ENCODE results near the gene RASAL1.

The RASAL1 gene

GRCh38 chr12:113135178-113136127 lies at the start of gene RASAL1:
Gene RASAL1 (minus strand): TSS chr12:113135761. CDS start chr12:113135462, 299 bp downstream.
- DNase-seq (ENCODE audit: low read depth in 1 of 2, low spot score in 1 of 2): peak; percentile 44 to 79

- peak; percentile 73 to 74 for DNase-seq (ENCODE audit: low read depth in 1 of 2, low spot score in 1 of 2)
These were observed 49.3 kb upstream of the RASAL1 start for GRCh38 chr12:113184900-113185179.

GRCh38 chr12:113184098-113184899 lies 48.7 kb upstream of the RASAL1 start:
- no peak for DNase-seq (ENCODE audit: low read depth in 1 of 2, low spot score in 1 of 2)

GRCh38 chr12:113183030-113183589 lies 47.5 kb upstream of the RASAL1 start:
- no peak for DNase-seq (ENCODE audit: low read depth in 1 of 2, low spot score in 1 of 2)

GRCh38 chr12:113181975-113182374 lies 46.4 kb upstream of the RASAL1 start:
- DNase-seq (ENCODE audit: low read depth in 1 of 2, low spot score in 1 of 2): no peak

- DNase-seq (ENCODE audit: low read depth in 1 of 2, low spot score in 1 of 2): no peak
These were observed 44.8 kb upstream of the RASAL1 start for GRCh38 chr12:113180333-113180732.

GRCh38 chr12:113179023-113179422 lies 43.5 kb upstream of the RASAL1 start:
- no peak for DNase-seq (ENCODE audit: low read depth in 1 of 2, low spot score in 1 of 2)

GRCh38 chr12:113174461-113175384 lies 39.2 kb upstream of the RASAL1 start:
- DNase-seq (ENCODE audit: low read depth in 1 of 2, low spot score in 1 of 2): peak; percentile 45 to 69

GRCh38 chr12:113173081-113173698 lies 37.6 kb upstream of the RASAL1 start:
- DNase-seq (ENCODE audit: low read depth in 1 of 2, low spot score in 1 of 2): no peak

GRCh38 chr12:113172185-113172584 lies 36.6 kb upstream of the RASAL1 start:
- DNase-seq (ENCODE audit: low read depth in 1 of 2, low spot score in 1 of 2): no peak

GRCh38 chr12:113171543-113171942 lies 36.0 kb upstream of the RASAL1 start:
- no peak for DNase-seq (ENCODE audit: low read depth in 1 of 2, low spot score in 1 of 2)

- DNase-seq (ENCODE audit: low read depth in 1 of 2, low spot score in 1 of 2): no peak
These were observed 35.4 kb upstream of the RASAL1 start for GRCh38 chr12:113170926-113171325.

- no peak for DNase-seq (ENCODE audit: low read depth in 1 of 2, low spot score in 1 of 2)
These were observed 34.9 kb upstream of the RASAL1 start for GRCh38 chr12:113170457-113170856.

- DNase-seq (ENCODE audit: low read depth in 1 of 2, low spot score in 1 of 2): no peak
These were observed 34.1 kb upstream of the RASAL1 start for GRCh38 chr12:113169697-113170096.

- DNase-seq (ENCODE audit: low read depth in 1 of 2, low spot score in 1 of 2): no peak
These were observed 32.3 kb upstream of the RASAL1 start for GRCh38 chr12:113167868-113168267.

GRCh38 chr12:113165521-113166450 lies 30.2 kb upstream of the RASAL1 start:
- DNase-seq (ENCODE audit: low read depth in 1 of 2, low spot score in 1 of 2): no peak

- no peak for DNase-seq (ENCODE audit: low read depth in 1 of 2, low spot score in 1 of 2)
These were observed 28.5 kb upstream of the RASAL1 start for GRCh38 chr12:113164014-113164413.

- DNase-seq (ENCODE audit: low read depth in 1 of 2, low spot score in 1 of 2): no peak
These were observed 27.4 kb upstream of the RASAL1 start for GRCh38 chr12:113163030-113163360.
